ENCODE results near the gene CA4. TPM values are rescaled to one million over a fixed set of nuclear protein-coding genes. Genes with fewer than 3 reads are reported as not detected.
"Not testable (repeated sequence)": the region's sequence is repeated elsewhere in the genome, so short reads cannot be mapped to it uniquely, and the experiment has no call there.

Gene CA4
- total RNA-seq (not detected in 2 replicates), polyA plus RNA-seq (not detected in 2 replicates), polyA minus RNA-seq (not detected in 2 replicates)
- 0.19 TPM for total RNA-seq (2013)

GRCh38 chr17:60149691-60150582 lies at the start of gene CA4:
Gene CA4 (plus strand): TSS chr17:60149973. CDS start chr17:60150035, 62 bp downstream.
- TF ChIP-seq, protein P1, sequence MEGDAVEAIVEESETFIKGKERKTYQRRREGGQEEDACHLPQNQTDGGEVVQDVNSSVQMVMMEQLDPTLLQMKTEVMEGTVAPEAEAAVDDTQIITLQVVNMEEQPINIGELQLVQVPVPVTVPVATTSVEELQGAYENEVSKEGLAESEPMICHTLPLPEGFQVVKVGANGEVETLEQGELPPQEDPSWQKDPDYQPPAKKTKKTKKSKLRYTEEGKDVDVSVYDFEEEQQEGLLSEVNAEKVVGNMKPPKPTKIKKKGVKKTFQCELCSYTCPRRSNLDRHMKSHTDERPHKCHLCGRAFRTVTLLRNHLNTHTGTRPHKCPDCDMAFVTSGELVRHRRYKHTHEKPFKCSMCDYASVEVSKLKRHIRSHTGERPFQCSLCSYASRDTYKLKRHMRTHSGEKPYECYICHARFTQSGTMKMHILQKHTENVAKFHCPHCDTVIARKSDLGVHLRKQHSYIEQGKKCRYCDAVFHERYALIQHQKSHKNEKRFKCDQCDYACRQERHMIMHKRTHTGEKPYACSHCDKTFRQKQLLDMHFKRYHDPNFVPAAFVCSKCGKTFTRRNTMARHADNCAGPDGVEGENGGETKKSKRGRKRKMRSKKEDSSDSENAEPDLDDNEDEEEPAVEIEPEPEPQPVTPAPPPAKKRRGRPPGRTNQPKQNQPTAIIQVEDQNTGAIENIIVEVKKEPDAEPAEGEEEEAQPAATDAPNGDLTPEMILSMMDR (IDR thresholded peaks at IDR 0.05): no peak
- peak; percentile 36 for TF ChIP-seq EZH2 (IDR thresholded peaks at IDR 0.05; ENCODE audit: borderline replicate concordance, insufficient read depth, low read depth, low read length, poor library complexity, severe bottlenecking)
- peaks cover 21 to 29% of the 10 kb centered on the region in 2 donors for H3K4me1 ChIP-seq (ENCODE audit: control insufficient read depth in 2 of 2, insufficient read depth in 2 of 2, low read length in 2 of 2)
- H2AFZ ChIP-seq (ENCODE audit: insufficient read depth, low read depth, low read length, poor library complexity, severe bottlenecking): peak within 1 kb of the TSS; percentile 22
- H3K9me3 Mint-ChIP-seq (ENCODE audit: insufficient read depth): no peaks in the 10 kb centered on the region
- no peaks in the 10 kb centered on the region for H3K36me3 ChIP-seq (replicated peaks in 1 of 2; ENCODE audit: control extremely low read depth in 1 of 2, control insufficient read depth in 1 of 2, extremely low read depth in 1 of 2, insufficient read depth in 2 of 2, low read length in 1 of 2)
- H3K9ac ChIP-seq (ENCODE audit: low read length): peak within 1 kb of the TSS; percentile 29
- WGBS (ENCODE audit: insufficient coverage): 6% methylated on average over 74 of the region's 81 CpGs
- peaks cover 0 to 76% (median 31%) of the 10 kb centered on the region in 4 experiments for H3K27me3 ChIP-seq (replicated peaks in 1 of 4; ENCODE audit: control extremely low read depth in 1 of 4, control insufficient read depth in 3 of 4, insufficient read depth in 4 of 4, low read length in 3 of 4)
- H3K4me3 Mint-ChIP-seq: peak within 1 kb of the TSS; percentile 84
- H3K27ac Mint-ChIP-seq: no peak within 1 kb of the TSS
- peak within 1 kb of the TSS; percentile 72 for H3K4me2 ChIP-seq (replicated peaks; ENCODE audit: low read depth, low read length, poor library complexity, severe bottlenecking)
- DNase-seq (no peak), ATAC-seq (ENCODE audit: low read depth) (no peak)
- no peak within 1 kb of the TSS for H3K27ac ChIP-seq (ENCODE audit: low read length in 2 of 2)
- H4K20me1 ChIP-seq (ENCODE audit: control insufficient read depth, insufficient read depth, low read length, poor library complexity, severe bottlenecking): no peaks in the 10 kb centered on the region
- ChIA-PET POLR2A (interaction anchor here (0.7 kb wide), 1 partner anchor 70 kb away, joined by 7 read pairs; no protein-coding TSS in a partner anchor), CTCF (interaction anchor here (2.4 kb wide), 1 partner anchor 8 kb away, joined by 8 read pairs; no protein-coding TSS in a partner anchor)
- peaks cover 0 to 6% (median 0%) of the 10 kb centered on the region in 3 donors for H3K9me3 ChIP-seq (ENCODE audit: control extremely low read depth in 1 of 3, control insufficient read depth in 2 of 3, insufficient read depth in 1 of 3, low read length in 2 of 3)
- peaks cover 18% of the 10 kb centered on the region for H3K4me1 Mint-ChIP-seq
- intact Hi-C loops (cut with micrococcal nuclease): no loop called here
- peak within 1 kb of the TSS in 2 of 5 experiments; percentile 5 to 10 for H3K4me3 ChIP-seq (ENCODE audit: control extremely low read depth in 1 of 5, extremely low read depth in 1 of 5, insufficient read depth in 1 of 5, low read depth in 2 of 5, low read length in 4 of 5)
- H3K79me2 ChIP-seq (ENCODE audit: control insufficient read depth, insufficient read depth, low read length): no peaks in the 10 kb centered on the region
- H3K27me3 Mint-ChIP-seq: peaks cover 63% of the 10 kb centered on the region

DNA sequence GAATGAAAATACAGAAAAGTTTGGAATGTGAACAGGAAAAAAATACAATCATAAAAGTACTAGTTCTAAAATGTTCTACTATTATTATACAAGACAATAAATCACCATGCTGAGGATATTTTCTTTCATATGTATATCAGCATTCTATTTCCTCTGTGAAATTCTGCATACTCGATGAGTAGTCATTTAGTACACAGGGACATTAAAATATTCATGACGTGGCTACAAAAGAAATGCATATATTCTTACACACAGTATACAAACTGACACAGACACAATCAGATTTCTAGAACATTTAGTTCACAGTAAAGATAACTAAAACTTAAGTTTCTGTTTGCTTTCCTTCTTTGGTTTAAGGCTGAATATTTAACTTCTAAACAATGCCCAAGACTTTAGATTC lies 49.2 kb upstream of the CA4 start:
- intact Hi-C loops (cut with micrococcal nuclease); H3K79me2 ChIP-seq (ENCODE audit: control insufficient read depth, insufficient read depth, low read length); H3K9me3 Mint-ChIP-seq (ENCODE audit: insufficient read depth); CTCF ChIA-PET; H3K27me3 ChIP-seq (replicated peaks in 1 of 4; ENCODE audit: control extremely low read depth in 1 of 4, control insufficient read depth in 3 of 4, insufficient read depth in 4 of 4, low read length in 3 of 4); H3K27ac ChIP-seq (ENCODE audit: low read length in 2 of 2); H3K9ac ChIP-seq (ENCODE audit: low read length); H4K20me1 ChIP-seq (ENCODE audit: control insufficient read depth, insufficient read depth, low read length, poor library complexity, severe bottlenecking); POLR2A ChIA-PET; H3K27me3 Mint-ChIP-seq; H3K36me3 ChIP-seq (replicated peaks in 1 of 2; ENCODE audit: control extremely low read depth in 1 of 2, control insufficient read depth in 1 of 2, extremely low read depth in 1 of 2, insufficient read depth in 2 of 2, low read length in 1 of 2); H3K27ac Mint-ChIP-seq; H3K9me3 ChIP-seq (ENCODE audit: control extremely low read depth in 1 of 3, control insufficient read depth in 2 of 3, insufficient read depth in 1 of 3, low read length in 2 of 3); ATAC-seq (ENCODE audit: low read depth); DNase-seq; H3K4me3 Mint-ChIP-seq; H3K4me2 ChIP-seq (replicated peaks; ENCODE audit: low read depth, low read length, poor library complexity, severe bottlenecking); H2AFZ ChIP-seq (ENCODE audit: insufficient read depth, low read depth, low read length, poor library complexity, severe bottlenecking); H3K4me3 ChIP-seq (ENCODE audit: control extremely low read depth in 1 of 5, extremely low read depth in 1 of 5, insufficient read depth in 1 of 5, low read depth in 2 of 5, low read length in 4 of 5): not testable (repeated sequence)
- H3K4me1 ChIP-seq (ENCODE audit: control insufficient read depth in 2 of 2, insufficient read depth in 2 of 2, low read length in 2 of 2): peaks cover 13 to 16% of the 10 kb centered on the region in 2 donors
- H3K4me1 Mint-ChIP-seq: peaks cover 32% of the 10 kb centered on the region
- no CpG with 5 or more reads among the region's 2 CpGs for WGBS (ENCODE audit: insufficient coverage)

DNA sequence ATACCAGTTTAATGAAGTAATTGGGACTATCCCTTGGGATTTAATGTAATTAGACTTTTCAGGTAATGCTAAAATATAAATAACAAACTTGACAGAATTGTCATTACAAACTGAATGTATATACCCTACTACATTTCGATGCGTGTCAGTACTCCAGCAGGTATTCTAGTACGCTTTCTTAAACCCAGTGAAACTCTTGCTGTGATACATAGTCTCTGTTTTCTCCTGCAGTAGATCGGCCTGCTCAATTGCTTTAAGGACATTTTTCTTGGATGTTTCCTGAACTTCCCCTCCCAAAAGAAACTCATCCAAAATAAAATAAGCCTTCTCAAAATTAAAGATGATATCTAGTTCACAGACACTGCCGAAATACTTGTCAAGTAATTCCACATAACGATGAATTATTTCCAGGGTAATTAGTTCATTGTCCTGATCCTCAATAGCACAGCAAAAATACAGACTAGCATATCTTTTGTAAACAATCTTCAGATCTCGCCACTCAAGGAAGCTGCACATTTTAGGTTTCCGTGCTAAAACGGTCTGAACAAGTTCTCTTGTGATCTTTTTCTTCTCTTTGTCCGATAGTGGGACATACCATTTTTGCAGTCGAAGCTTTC lies 47.6 kb upstream of the CA4 start:
- not testable (repeated sequence) for H3K27me3 Mint-ChIP-seq

More for the DNA sequence above, 47.6 kb upstream of the CA4 start:
- Histone ChIP-seq H3K4me3 (ENCODE audit: control extremely low read depth in 1 of 5, extremely low read depth in 1 of 5, insufficient read depth in 1 of 5, low read depth in 2 of 5, low read length in 4 of 5) (peak overlapping the region in 3 of 5 experiments; percentile 30 to 41 (median 37)), H3K4me1 (ENCODE audit: control insufficient read depth in 2 of 2, insufficient read depth in 2 of 2, low read length in 2 of 2) (peaks cover 17 to 20% of the 10 kb centered on the region in 2 donors), H2AFZ (ENCODE audit: insufficient read depth, low read depth, low read length, poor library complexity, severe bottlenecking) (peak overlapping the region; percentile 58), H3K4me2 (replicated peaks; ENCODE audit: low read depth, low read length, poor library complexity, severe bottlenecking) (peak overlapping the region; percentile 63), H3K27ac (ENCODE audit: low read length in 2 of 2) (peak overlapping the region in 1 of 2 donors; percentile 48), H3K9ac (ENCODE audit: low read length) (peak overlapping the region; percentile 37)
- H4K20me1 ChIP-seq (ENCODE audit: control insufficient read depth, insufficient read depth, low read length, poor library complexity, severe bottlenecking); H3K79me2 ChIP-seq (ENCODE audit: control insufficient read depth, insufficient read depth, low read length); intact Hi-C loops (cut with micrococcal nuclease); H3K36me3 ChIP-seq (replicated peaks in 1 of 2; ENCODE audit: control extremely low read depth in 1 of 2, control insufficient read depth in 1 of 2, extremely low read depth in 1 of 2, insufficient read depth in 2 of 2, low read length in 1 of 2); ATAC-seq (ENCODE audit: low read depth); DNase-seq; H3K9me3 ChIP-seq (ENCODE audit: control extremely low read depth in 1 of 3, control insufficient read depth in 2 of 3, insufficient read depth in 1 of 3, low read length in 2 of 3); H3K27me3 ChIP-seq (replicated peaks in 1 of 4; ENCODE audit: control extremely low read depth in 1 of 4, control insufficient read depth in 3 of 4, insufficient read depth in 4 of 4, low read length in 3 of 4); H3K9me3 Mint-ChIP-seq (ENCODE audit: insufficient read depth): not testable (repeated sequence)
- Mint-ChIP-seq H3K27ac (peak overlapping the region; percentile 87), H3K4me3 (peak overlapping the region; percentile 82), H3K4me1 (peaks cover 30% of the 10 kb centered on the region)
- 72% methylated on average over 4 of the region's 11 CpGs for WGBS (ENCODE audit: insufficient coverage)
- CTCF ChIA-PET: interaction anchor here (0.7 to 1.6 kb wide), 3 partner anchors 11 to 29 kb away, joined by 3 to 6 read pairs (median 4); partner anchors contain the start of gene HEATR6
- POLR2A ChIA-PET: interaction anchor here (0.7 to 1.3 kb wide), 5 partner anchors 10 to 316 kb away, joined by 3 to 5 read pairs (median 3); partner anchors contain the start of gene HEATR6
